ENCODE results near the gene LANCL1.

Gene LANCL1

DNA sequence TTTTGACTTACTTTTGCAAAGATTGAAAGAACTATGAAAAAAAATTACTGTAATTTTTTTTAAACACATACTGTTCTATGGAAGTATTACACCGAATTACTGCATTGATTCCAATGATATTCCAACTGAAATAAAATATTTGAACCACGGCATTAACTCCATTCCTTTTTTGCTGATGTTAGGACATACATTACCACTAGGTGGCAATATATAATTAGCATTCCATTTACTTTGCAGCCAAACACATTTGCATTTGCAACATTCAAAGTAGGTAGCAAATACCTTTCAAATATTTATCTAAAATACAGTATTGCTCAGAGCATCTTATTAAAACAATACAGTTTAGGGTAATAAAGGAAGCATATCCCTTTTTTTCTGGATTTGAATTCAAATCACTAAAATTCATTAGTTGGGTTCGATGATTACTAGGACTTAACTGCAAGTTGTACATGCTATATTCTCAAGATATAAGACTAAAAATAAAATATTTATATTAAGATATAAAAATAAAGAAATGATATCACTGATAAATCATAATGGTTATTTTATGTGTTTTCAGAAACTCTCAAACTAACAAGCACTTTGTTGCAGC lies 31.3 kb downstream of the LANCL1 start:
- TF ChIP-seq, protein P1, sequence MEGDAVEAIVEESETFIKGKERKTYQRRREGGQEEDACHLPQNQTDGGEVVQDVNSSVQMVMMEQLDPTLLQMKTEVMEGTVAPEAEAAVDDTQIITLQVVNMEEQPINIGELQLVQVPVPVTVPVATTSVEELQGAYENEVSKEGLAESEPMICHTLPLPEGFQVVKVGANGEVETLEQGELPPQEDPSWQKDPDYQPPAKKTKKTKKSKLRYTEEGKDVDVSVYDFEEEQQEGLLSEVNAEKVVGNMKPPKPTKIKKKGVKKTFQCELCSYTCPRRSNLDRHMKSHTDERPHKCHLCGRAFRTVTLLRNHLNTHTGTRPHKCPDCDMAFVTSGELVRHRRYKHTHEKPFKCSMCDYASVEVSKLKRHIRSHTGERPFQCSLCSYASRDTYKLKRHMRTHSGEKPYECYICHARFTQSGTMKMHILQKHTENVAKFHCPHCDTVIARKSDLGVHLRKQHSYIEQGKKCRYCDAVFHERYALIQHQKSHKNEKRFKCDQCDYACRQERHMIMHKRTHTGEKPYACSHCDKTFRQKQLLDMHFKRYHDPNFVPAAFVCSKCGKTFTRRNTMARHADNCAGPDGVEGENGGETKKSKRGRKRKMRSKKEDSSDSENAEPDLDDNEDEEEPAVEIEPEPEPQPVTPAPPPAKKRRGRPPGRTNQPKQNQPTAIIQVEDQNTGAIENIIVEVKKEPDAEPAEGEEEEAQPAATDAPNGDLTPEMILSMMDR (IDR thresholded peaks at IDR 0.05; ENCODE audit: borderline replicate concordance, insufficient read depth, low read depth, low read length): peak; percentile 41; the same call in 1 of the 2 replicates
- H3K4me3 ChIP-seq (ENCODE audit: low read depth, low read length): no peak overlapping the region

DNA sequence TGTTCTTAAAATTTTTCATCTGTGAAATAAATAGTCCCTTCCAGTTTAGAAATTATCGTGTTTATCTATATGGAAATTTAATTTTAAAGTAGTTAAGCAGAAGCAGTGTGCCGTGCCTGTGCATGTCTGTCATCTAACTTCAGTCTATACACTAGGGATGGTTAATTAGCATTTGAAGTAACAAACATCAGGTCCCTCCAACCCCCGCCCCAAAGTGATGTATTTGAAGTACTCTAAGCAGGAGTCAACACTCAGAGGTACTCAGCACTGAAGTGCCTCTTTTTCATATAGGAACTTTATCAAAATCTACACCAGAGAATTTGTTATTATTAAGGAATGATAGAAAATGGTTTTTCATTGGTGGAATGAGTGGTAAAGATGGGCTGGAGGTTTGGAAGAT lies 33.0 kb downstream of the LANCL1 start:
- TF ChIP-seq, protein P1 (IDR thresholded peaks at IDR 0.05; ENCODE audit: borderline replicate concordance, insufficient read depth, low read depth, low read length): no peak
- no peak overlapping the region for H3K4me3 ChIP-seq (ENCODE audit: low read depth, low read length)

DNA sequence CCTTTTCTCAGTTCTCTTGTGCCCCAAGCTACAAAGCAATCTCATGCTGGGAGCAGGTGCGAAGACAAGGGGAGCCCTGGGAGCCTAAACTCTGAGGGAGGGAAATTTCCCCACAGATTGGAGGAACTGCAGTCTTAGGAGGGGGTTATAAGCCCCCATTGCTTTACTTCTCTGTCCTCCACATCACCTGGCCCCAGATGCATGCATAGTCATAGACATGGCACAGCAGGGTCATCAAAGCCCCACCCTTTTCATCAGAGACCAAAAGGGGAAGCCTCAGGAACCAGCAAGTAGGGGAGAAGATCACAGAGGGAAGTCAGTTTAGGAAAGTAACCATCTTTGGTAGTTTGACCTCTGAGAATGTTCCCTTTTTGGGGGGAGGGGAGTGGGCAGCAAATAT lies 33.7 kb downstream of the LANCL1 start:
- no peak overlapping the region for H3K4me3 ChIP-seq (ENCODE audit: low read depth, low read length)

DNA sequence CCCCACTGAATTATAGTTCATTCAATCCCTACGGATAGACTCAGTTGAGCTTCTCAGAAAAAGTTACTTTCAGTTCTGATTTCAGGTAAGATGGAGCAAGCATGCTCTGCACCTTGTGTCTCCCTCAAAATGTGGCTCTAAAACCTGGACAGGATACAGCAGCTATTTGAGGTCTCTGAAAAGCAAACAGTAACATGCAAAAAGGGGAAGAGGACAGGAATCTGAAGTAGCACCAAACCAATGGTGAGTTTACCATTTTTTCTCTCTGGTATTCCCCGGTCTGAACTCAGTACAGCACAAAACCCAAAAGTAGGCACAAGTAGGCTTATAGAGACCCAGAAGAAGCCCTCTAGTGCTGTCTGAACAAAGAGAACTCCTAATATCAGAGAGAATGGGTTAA lies 34.1 kb downstream of the LANCL1 start:
- H3K4me3 ChIP-seq (ENCODE audit: low read depth, low read length): no peak overlapping the region
- TF ChIP-seq, protein P1 (IDR thresholded peaks at IDR 0.05; ENCODE audit: borderline replicate concordance, insufficient read depth, low read depth, low read length): no peak

More for the DNA sequence above, 33.7 kb downstream of the LANCL1 start:
- TF ChIP-seq, protein P1 (IDR thresholded peaks at IDR 0.05; ENCODE audit: borderline replicate concordance, insufficient read depth, low read depth, low read length): no peak

DNA sequence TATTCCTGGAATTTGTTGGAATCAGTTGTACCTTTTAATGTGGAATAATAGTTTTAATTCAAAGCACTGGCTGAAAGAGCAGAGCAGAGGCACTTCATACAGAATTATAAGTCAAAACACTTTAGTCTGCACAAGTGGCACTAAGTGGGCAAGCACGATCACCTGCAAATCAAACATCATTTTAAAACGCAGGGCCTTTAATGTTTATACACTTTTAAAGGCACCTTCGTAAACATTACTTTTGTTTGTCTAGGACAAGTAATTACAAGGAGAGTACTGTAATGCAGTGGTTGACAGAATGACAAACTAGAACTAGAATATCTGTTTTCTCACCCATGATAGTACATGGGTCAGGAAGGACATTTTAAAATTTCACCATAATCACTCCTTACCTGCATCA lies 36.4 kb downstream of the LANCL1 start:
- TF ChIP-seq, protein P1 (IDR thresholded peaks at IDR 0.05; ENCODE audit: borderline replicate concordance, insufficient read depth, low read depth, low read length): no peak
- H3K4me3 ChIP-seq (ENCODE audit: low read depth, low read length): no peak overlapping the region

DNA sequence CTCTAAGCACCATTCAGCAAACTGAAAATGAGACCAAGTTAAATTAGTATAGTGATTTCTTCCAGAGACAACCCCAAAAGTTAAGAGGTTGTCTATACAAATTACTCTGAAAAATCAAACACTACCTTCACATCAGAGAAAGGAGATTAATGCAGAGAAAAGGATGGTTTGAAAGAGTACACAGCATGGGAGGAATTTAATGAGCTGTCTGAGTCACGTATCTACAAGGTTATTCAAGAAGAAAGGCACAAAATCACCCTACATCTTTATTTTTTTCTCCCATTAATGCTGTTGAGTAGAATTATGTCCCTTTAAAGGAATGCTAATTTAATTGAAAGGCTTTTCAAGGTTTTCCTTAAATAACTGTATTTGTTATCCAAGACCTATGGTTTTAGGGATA lies 41.1 kb downstream of the LANCL1 start:
- TF ChIP-seq, protein P1 (IDR thresholded peaks at IDR 0.05; ENCODE audit: borderline replicate concordance, insufficient read depth, low read depth, low read length): no peak

DNA sequence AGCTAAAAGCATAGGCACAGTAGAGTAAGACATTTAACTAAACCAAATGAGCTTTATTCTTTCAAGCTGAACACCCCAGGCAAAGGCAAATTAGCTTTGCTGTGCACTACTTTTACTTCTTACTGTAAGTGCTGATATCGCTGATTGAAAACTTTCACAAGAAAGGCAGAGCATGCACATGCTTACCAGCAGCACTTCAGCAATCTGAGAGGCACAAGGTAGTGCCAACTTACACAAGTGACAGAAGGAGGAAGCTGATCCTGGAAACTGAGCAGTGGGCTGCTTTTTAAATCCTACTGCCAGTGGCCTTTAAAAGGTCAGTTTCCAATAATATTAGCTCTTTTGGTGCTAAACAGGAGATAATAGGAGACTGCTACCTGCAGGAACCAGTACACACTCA lies 43.9 kb downstream of the LANCL1 start:
- TF ChIP-seq, protein P1 (IDR thresholded peaks at IDR 0.05; ENCODE audit: borderline replicate concordance, insufficient read depth, low read depth, low read length): no peak
- H3K4me3 ChIP-seq (ENCODE audit: low read depth, low read length): no peak overlapping the region

More for the DNA sequence above, 41.1 kb downstream of the LANCL1 start:
- no peak overlapping the region for H3K4me3 ChIP-seq (ENCODE audit: low read depth, low read length)

Data from GM12875 (cell line).